Osteocyte (in vitro differentiated cells): ENCODE results near the gene TEX44. TPM values are rescaled to one million over a fixed set of nuclear protein-coding genes. Genes with fewer than 3 reads are reported as not detected.

Experiments
- DNase-seq: peaks from one replicate; pipeline ENCODE4 v3.0.0; 2021; ENCODE audit warnings: mixed read lengths; ENCODE audit not compliant: unreplicated experiment; ENCODE audit errors: extremely low spot score
- H3K27ac Mint-ChIP-seq: one replicate; pipeline ENCODE4 v1.8.0; 2021; ENCODE audit warnings: mild to moderate bottlenecking, mixed read lengths; ENCODE audit not compliant: unreplicated experiment
- H3K27me3 Mint-ChIP-seq: one replicate; pipeline ENCODE4 v1.8.0; 2021; ENCODE audit warnings: mixed read lengths; ENCODE audit not compliant: unreplicated experiment
- H3K36me3 Mint-ChIP-seq: one replicate; pipeline ENCODE4 v1.8.0; 2021; ENCODE audit warnings: mixed read lengths; ENCODE audit not compliant: unreplicated experiment
- H3K4me1 Mint-ChIP-seq: one replicate; pipeline ENCODE4 v1.8.0; 2021; ENCODE audit warnings: mixed read lengths; ENCODE audit not compliant: unreplicated experiment
- H3K4me3 Mint-ChIP-seq: one replicate; pipeline ENCODE4 v1.8.0; 2021; ENCODE audit warnings: mild to moderate bottlenecking, moderate library complexity, mixed read lengths; ENCODE audit not compliant: unreplicated experiment
- H3K9me3 Mint-ChIP-seq: one replicate; pipeline ENCODE4 v1.8.0; 2021; ENCODE audit warnings: mixed read lengths; ENCODE audit not compliant: unreplicated experiment
- total RNA-seq: library from RNA; stranded (reverse); gene quantifications from 2 replicates; pipeline ENCODE4 v1.2.1, GENCODE V29; 2021
- TF ChIP-seq, protein P1 (sequence below): fragments of 200-600 bp; sonication (generic); IDR thresholded peaks from 2 replicates; pipeline ENCODE4 v1.5.0; 2021; ENCODE audit warnings: antibody characterized with exemption, mild to moderate bottlenecking, moderate library complexity

Gene TEX44
- total RNA-seq, 1 donor from 2014 or later: not detected

DNA sequence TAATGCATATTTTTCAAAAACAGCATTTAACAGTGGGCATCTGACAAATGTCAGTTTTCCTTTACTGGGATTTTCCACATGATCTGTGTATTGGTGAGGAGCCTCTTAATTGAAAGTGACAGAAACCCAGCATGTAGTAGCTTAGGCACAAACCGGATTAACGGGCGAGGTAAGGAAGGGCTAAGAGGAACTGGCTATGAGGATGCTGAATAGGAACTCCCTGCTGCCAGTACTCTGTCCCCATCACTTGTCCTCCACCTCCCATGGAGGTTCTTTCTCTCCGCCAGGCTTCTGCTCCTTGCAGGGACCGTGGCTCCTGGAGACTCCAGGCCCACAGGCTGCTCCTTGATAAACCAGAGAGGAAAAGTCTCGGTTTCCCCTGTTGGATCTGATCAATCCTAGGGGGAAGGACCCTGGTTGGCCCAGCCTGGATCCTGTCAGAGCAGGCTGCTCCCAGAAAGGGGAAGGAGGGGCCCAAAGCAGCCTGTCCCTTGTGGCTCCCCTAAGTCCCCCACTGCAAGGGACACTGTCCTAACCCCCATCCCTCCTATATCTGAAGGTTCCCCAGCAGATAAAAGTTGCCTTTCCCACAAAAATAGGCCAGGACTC, 10.3 kb downstream of the TEX44 start:
- Mint-ChIP-seq H3K27me3 (no peaks in the 10 kb centered on the region), H3K4me1 (peaks cover 33% of the 10 kb centered on the region), H3K27ac (peak overlapping the region; percentile 88), H3K36me3 (no peaks in the 10 kb centered on the region), H3K9me3 (no peaks in the 10 kb centered on the region), H3K4me3 (peak overlapping the region; percentile 10)
- TF ChIP-seq, protein P1, sequence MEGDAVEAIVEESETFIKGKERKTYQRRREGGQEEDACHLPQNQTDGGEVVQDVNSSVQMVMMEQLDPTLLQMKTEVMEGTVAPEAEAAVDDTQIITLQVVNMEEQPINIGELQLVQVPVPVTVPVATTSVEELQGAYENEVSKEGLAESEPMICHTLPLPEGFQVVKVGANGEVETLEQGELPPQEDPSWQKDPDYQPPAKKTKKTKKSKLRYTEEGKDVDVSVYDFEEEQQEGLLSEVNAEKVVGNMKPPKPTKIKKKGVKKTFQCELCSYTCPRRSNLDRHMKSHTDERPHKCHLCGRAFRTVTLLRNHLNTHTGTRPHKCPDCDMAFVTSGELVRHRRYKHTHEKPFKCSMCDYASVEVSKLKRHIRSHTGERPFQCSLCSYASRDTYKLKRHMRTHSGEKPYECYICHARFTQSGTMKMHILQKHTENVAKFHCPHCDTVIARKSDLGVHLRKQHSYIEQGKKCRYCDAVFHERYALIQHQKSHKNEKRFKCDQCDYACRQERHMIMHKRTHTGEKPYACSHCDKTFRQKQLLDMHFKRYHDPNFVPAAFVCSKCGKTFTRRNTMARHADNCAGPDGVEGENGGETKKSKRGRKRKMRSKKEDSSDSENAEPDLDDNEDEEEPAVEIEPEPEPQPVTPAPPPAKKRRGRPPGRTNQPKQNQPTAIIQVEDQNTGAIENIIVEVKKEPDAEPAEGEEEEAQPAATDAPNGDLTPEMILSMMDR: no peak
- no peak for DNase-seq

DNA sequence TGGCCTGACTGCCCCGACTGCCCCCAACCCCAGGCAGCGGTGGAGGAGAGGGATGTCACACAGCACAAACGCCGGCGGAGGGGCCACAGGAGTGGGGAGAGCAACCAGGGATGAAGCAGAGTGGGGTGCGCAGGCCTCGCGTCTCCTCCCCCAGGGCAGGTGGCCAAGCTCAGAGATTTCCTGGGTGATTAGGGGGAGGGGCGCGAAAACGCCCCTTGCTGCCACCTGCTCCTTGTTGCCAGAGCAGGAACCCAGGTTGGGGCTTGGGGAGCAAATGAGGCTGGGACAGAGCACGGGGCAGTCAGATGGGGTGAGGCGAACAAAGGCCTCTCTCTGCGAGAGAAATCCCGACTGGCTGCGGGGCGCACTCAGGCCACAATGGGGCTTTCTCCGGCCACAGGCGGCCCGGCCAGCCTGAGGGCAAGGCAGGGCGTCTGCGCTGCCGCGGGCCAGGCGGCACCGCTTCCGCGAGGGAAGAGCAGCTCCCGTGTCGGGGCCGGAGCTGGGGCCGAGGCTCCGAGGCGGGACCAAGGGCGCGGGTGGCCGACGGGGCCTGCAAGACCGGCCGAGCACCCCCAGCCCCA, 11.5 kb downstream of the TEX44 start:
- TF ChIP-seq, protein P1: no peak
- Mint-ChIP-seq H3K4me1 (peaks cover 33% of the 10 kb centered on the region), H3K36me3 (no peaks in the 10 kb centered on the region), H3K27me3 (no peaks in the 10 kb centered on the region), H3K9me3 (no peaks in the 10 kb centered on the region), H3K4me3 (peak overlapping the region; percentile 50), H3K27ac (peak overlapping the region; percentile 88)
- DNase-seq: no peak

DNA sequence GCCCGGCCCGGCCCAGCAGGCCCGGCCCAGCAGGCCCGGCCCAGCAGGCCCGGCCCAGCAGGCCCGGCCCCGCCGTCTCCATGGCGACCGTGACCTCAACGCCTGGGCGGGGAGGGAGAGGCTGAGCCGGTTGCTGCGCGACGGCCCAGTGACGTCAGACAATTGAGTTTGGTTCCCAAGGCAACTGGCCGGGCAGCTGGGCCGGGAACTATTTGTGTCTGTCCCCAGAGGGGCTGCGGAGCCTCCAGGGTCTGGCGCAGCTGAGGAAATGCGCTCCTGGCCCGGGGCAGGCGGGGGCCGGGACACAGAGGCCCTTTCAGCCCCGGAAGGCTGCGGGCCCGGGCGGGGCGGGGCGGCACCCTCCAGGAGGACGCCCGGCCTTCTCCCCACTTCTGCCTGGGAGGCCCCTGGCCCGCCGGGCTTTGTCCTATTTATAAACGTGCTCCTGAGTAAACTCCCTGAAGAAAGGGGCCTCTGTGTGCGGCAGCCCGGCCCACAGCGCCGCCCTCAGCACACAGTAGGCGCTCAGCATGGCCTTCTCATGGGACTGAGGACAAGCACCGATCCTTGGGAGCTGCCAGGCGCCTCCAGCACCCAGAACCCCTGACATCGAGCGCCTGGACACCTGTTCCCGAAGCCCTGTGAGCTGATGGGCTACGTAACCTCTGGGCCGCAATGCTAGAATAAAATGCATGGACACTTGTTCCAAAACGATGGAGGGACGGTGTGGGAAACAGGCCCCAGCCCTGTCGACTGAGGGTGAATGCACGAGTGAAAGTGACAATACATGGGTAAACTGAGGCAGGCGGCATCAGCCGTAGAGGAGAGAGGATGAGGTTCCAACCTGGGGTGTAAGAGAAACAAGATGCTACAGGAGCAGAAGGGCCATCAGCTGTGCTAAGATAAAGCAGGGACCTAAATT, 12.3 kb downstream of the TEX44 start:
- TF ChIP-seq, protein P1: peak; percentile 12
- Mint-ChIP-seq H3K9me3 (no peaks in the 10 kb centered on the region), H3K36me3 (no peaks in the 10 kb centered on the region), H3K27me3 (no peaks in the 10 kb centered on the region), H3K27ac (peak overlapping the region; percentile 96), H3K4me1 (peaks cover 33% of the 10 kb centered on the region), H3K4me3 (peak overlapping the region; percentile 44)
- DNase-seq: peak; percentile 100

DNA sequence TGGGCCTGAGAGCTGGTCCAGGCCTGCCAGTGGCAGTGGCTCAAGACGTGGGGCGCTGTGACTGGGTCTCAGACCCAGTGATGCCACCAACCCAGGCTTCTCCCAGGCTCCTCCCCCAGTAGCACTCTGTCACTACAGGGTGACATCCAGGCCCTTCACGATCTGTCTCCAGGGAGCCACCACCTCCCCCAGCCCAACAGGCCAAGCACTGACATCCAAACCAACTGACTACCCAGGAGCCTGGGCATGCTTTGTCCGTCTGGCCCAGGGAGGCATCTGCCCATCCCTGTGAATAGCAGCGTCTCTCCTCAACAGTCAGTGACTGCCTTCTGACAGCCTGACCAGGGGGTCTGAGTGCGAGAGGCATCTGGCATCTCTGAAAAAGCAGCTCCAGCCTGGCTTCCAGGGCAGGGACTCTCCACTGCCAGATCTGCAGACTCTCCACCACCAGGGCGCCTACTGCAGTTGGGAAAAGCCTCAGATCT, 13.0 kb downstream of the TEX44 start:
- Mint-ChIP-seq H3K9me3 (no peaks in the 10 kb centered on the region), H3K4me1 (peaks cover 33% of the 10 kb centered on the region), H3K27ac (peak overlapping the region; percentile 96), H3K4me3 (peak overlapping the region; percentile 44), H3K27me3 (no peaks in the 10 kb centered on the region), H3K36me3 (no peaks in the 10 kb centered on the region)
- TF ChIP-seq, protein P1: no peak
- no peak for DNase-seq

DNA sequence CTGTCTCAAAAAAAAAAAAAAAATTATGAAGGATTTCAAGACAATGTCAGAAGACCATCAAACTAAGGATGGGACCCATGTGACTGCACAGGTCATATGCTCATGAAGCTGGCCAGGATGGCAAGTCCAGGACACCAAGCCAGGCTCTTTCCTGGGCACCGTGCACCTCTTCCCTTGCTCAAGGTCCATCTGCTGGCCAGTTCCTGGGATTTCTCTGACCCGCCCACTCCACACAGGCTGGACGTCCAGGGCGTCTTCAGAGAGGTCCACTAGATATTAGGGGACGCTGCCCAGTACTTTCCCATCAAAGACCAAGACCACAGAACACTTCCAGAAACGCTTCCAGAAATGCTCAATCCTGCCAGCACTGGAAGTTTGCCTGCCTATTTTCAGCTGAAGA, 14.3 kb downstream of the TEX44 start:
- no peak overlapping the region for H3K4me3 Mint-ChIP-seq
- H3K9me3 Mint-ChIP-seq: no peaks in the 10 kb centered on the region
- no peaks in the 10 kb centered on the region for H3K36me3 Mint-ChIP-seq
- no peaks in the 10 kb centered on the region for H3K27me3 Mint-ChIP-seq
- no peak overlapping the region for H3K27ac Mint-ChIP-seq
- TF ChIP-seq, protein P1: no peak
- no peak for DNase-seq
- peaks cover 40% of the 10 kb centered on the region for H3K4me1 Mint-ChIP-seq
